Tibial artery (tissue), 4 donors: ENCODE results near the gene DYNLT1.

Source experiments
- DNase-seq, 2 donors: peaks; one replicate each; pipeline ENCODE4 v3.0.0-alpha.2; 2019
- H3K27ac ChIP-seq, 2 donors: fragments of 200-600 bp; sonication (generic) in 1 of 2; 1 replicate in 1 of 2; 2 replicates in 1 of 2; pipeline ENCODE4 v1.5.1; 2018 to 2019; ENCODE audit warnings: mild to moderate bottlenecking in 1 of 2
- H3K27me3 ChIP-seq, 2 donors: fragments of 200-600 bp; sonication (generic) in 1 of 2; one replicate each; pipeline versions ENCODE4 v1.5.1 to v1.6.0; 2016 to 2019
- H3K36me3 ChIP-seq, 3 donors: fragments of 200-600 bp; sonication (generic) in 2 of 3; one replicate each; pipeline ENCODE4 v1.5.1; 2016 to 2019; ENCODE audit warnings: mild to moderate bottlenecking in 2 of 3
- H3K4me1 ChIP-seq, 4 donors: fragments of 200-600 bp; sonication (generic) in 2 of 4; 1 replicate in 3 of 4; 2 replicates in 1 of 4; pipeline ENCODE4 v1.5.1; 2016 to 2019
- H3K4me3 ChIP-seq, 2 donors: fragments of 200-600 bp; sonication (generic) in 1 of 2; 1 replicate in 1 of 2; 2 replicates in 1 of 2; pipeline ENCODE4 v1.5.1; 2018 to 2019; ENCODE audit warnings: mild to moderate bottlenecking in 2 of 2
- H3K9me3 ChIP-seq, 3 donors: fragments of 200-600 bp; sonication (generic) in 1 of 3; one replicate each; pipeline ENCODE4 v1.5.1; 2016 to 2019
- CTCF ChIP-seq, 2 experiments: fragments of 200-600 bp in 1 of 2; fragments of 450-650 bp in 1 of 2; IDR thresholded peaks; one replicate each; pipeline ENCODE4 v1.5.1; 2017 to 2019; ENCODE audit warnings: antibody characterized with exemption in 2 of 2, mild to moderate bottlenecking in 1 of 2, moderate library complexity in 1 of 2
- intact Hi-C: fragments of 100-400 bp; cut with DNase I; formaldehyde crosslinking; loops from one replicate; pipeline ENCODE4 v1.15.0; 2023; ENCODE audit warnings: low total_unique reads

DYNLT1 gene

GRCh38 chr6:158605266-158605878, 39.2 kb downstream of the DYNLT1 start:
- DNase-seq: peak; percentile 50 to 76
- intact Hi-C loops: no loop called here
- peaks cover 0 to 24% (median 3%) of the 10 kb centered on the region in 4 donors for H3K4me1 ChIP-seq
- TF ChIP-seq CTCF (IDR thresholded peaks at IDR 0.05): peak; percentile 75 to 80
- H3K36me3 ChIP-seq: peaks cover 0 to 56% (median 35%) of the 10 kb centered on the region in 3 donors
- H3K27me3 ChIP-seq: no peaks in the 10 kb centered on the region
- no peaks in the 10 kb centered on the region for H3K9me3 ChIP-seq
- peak overlapping the region in 1 of 2 donors; percentile 8 for H3K27ac ChIP-seq
- no peak overlapping the region for H3K4me3 ChIP-seq

- Histone ChIP-seq H3K9me3 (no peaks in the 10 kb centered on the region), H3K4me1 (peaks cover 0 to 13% (median 0%) of the 10 kb centered on the region in 4 donors), H3K27me3 (no peaks in the 10 kb centered on the region), H3K27ac (no peak overlapping the region), H3K36me3 (peaks cover 0 to 57% (median 37%) of the 10 kb centered on the region in 3 donors), H3K4me3 (no peak overlapping the region)
- no peak for TF ChIP-seq CTCF (IDR thresholded peaks at IDR 0.05)
- no peak for DNase-seq
- intact Hi-C loops: no loop called here
Measured at GRCh38 chr6:158604048-158604406, 40.5 kb downstream of the DYNLT1 start.

DNA sequence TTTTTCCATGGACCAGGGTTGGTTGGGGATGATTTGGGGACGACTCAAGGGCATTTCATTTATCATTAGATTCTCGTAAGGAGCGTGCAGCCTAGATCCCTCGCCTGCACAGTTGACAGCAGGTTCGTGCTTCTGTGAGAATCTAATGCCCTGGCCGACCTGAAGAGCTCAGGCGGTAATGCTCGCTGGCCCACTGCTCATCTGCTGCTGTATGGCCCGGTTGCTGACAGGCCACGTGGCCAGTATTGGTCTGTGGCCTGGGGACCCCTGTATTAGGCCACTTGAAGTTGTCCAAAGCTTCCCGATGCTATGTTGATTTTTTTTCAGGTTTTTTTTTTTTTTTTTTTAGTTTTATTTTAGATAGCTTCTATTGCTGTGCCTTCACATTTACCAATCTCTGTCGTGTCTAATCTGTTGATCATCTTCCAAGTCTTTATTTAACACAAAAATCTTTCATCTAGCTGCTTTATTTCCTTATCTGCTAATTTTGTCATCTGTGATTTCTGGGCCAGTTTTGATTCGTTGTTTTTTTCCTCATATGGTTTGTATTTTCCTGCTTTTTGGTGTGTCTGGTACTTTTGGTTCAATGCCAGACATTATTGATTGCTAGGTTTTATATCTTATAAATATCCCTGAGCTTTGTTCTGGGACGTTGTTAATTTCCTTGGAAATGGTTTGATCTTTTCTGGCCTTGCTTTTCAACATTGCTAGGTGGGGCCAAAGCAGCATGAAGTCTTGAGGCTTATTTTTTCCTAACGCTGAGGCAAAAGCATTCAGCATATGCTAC, 41.1 kb downstream of the DYNLT1 start:
- no peak for DNase-seq
- Histone ChIP-seq H3K36me3 (peaks cover 0 to 58% (median 41%) of the 10 kb centered on the region in 3 donors), H3K4me3 (no peak overlapping the region), H3K27ac (no peak overlapping the region), H3K9me3 (no peaks in the 10 kb centered on the region), H3K27me3 (no peaks in the 10 kb centered on the region), H3K4me1 (peaks cover 0 to 7% (median 0%) of the 10 kb centered on the region in 4 donors)
- no peak for TF ChIP-seq CTCF (IDR thresholded peaks at IDR 0.05)
- intact Hi-C loops: no loop called here

DNA sequence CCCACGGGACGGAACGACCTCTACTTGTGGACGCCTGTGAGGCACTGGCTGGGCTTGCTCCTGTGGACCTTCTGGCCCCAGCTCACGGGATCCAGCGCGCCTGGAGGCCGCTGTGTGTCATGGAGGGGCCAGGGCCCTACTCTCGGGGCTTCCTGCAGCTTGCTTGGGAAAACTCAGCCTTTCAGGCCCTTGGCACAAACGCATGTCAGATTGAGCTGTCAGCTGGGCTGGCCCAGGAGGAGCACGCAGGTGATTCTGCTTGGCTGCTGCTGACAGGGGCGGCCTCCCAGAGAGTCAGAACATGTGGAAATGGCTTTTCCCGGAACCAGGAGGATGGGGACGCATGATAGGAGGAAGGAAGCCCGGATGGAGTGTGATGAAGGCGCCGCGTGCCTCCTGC, 44.9 kb downstream of the DYNLT1 start:
- H3K27ac ChIP-seq: no peak overlapping the region
- TF ChIP-seq CTCF (IDR thresholded peaks at IDR 0.05): no peak
- DNase-seq: no peak
- H3K9me3 ChIP-seq: no peaks in the 10 kb centered on the region
- H3K4me1 ChIP-seq: no peaks in the 10 kb centered on the region
- intact Hi-C loops: loop anchor here (5.0 kb wide), 1 partner anchor 382 kb away; no protein-coding TSS in a partner anchor
- H3K36me3 ChIP-seq: peaks cover 0 to 58% (median 46%) of the 10 kb centered on the region in 3 donors
- no peaks in the 10 kb centered on the region for H3K27me3 ChIP-seq
- no peak overlapping the region for H3K4me3 ChIP-seq

- Histone ChIP-seq H3K4me1 (no peaks in the 10 kb centered on the region), H3K36me3 (peaks cover under 1 to 63% (median 52%) of the 10 kb centered on the region in 3 donors), H3K4me3 (no peak overlapping the region), H3K9me3 (no peaks in the 10 kb centered on the region), H3K27me3 (no peaks in the 10 kb centered on the region), H3K27ac (no peak overlapping the region)
- intact Hi-C loops: loop anchor here (5.0 kb wide), 1 partner anchor 380 kb away; no protein-coding TSS in a partner anchor
- TF ChIP-seq CTCF (IDR thresholded peaks at IDR 0.05): no peak
- no peak for DNase-seq
Measured at GRCh38 chr6:158597565-158597964, 47.0 kb downstream of the DYNLT1 start.
